Fibroblast of pulmonary artery (primary cell): ENCODE measurements around the gene DNASE1L2.

Source experiments
- DNase-seq: peaks from one replicate; pipeline ENCODE4 v3.0.0-alpha.2; 2010; ENCODE audit warnings: low read depth
- H3K4me3 ChIP-seq: replicated peaks from 2 replicates; pipeline ENCODE4 v1.5.1; 2011; ENCODE audit warnings: low read depth, mild to moderate bottlenecking, control low read depth, low read length, moderate library complexity
- TF ChIP-seq, protein P1 (sequence below): IDR thresholded peaks from 2 replicates; pipeline ENCODE4 v1.5.1; 2011; ENCODE audit warnings: mild to moderate bottlenecking, control low read depth, low read length, inconsistent platforms; ENCODE audit errors: missing control alignments

The DNASE1L2 gene

DNA sequence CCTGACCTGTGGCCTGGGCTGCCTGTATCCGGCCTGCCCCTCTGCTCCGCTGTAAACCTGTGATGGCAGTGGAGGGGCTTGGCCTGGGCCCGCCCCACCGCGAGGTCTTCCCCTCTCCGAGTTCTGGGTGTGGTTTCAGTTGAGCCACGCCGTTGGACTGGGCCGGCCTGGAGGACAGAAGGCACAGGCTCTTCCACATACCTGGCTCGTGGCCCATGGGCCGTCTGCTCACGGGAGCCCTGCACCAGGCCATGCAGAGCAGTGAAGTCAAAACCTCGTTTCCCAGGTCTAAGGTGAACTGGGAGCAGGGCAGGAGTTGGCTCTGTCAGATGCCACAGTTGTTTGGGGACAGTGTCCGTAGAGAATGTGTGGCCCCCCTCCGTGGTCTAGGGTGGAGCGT is 37.2 kb downstream of the DNASE1L2 start:
- no peak overlapping the region for H3K4me3 ChIP-seq
- TF ChIP-seq, protein P1, sequence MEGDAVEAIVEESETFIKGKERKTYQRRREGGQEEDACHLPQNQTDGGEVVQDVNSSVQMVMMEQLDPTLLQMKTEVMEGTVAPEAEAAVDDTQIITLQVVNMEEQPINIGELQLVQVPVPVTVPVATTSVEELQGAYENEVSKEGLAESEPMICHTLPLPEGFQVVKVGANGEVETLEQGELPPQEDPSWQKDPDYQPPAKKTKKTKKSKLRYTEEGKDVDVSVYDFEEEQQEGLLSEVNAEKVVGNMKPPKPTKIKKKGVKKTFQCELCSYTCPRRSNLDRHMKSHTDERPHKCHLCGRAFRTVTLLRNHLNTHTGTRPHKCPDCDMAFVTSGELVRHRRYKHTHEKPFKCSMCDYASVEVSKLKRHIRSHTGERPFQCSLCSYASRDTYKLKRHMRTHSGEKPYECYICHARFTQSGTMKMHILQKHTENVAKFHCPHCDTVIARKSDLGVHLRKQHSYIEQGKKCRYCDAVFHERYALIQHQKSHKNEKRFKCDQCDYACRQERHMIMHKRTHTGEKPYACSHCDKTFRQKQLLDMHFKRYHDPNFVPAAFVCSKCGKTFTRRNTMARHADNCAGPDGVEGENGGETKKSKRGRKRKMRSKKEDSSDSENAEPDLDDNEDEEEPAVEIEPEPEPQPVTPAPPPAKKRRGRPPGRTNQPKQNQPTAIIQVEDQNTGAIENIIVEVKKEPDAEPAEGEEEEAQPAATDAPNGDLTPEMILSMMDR = no peak
- no peak for DNase-seq

DNA sequence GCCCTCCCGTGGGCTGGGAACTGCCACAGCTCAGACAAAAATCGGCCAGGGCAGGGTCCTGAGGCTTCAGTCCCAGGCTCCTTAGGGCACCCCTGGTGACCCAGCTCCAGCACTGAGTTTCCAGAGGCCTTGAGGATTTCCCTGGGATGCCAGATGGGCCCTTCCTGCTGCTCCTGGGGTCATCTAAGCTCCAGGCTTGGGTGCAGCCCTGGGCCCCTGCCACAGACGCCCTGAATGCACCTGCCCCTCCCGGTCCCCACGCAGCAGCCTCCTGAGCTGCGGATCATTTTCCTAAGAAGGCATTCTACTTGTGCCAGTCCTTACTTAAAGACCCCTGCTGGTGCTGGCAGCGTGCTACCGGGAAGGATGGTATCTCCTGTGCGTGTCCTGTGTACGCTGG is 37.7 kb downstream of the DNASE1L2 start:
- TF ChIP-seq, protein P1 = no peak
- no peak for DNase-seq
- no peak overlapping the region for H3K4me3 ChIP-seq

DNA sequence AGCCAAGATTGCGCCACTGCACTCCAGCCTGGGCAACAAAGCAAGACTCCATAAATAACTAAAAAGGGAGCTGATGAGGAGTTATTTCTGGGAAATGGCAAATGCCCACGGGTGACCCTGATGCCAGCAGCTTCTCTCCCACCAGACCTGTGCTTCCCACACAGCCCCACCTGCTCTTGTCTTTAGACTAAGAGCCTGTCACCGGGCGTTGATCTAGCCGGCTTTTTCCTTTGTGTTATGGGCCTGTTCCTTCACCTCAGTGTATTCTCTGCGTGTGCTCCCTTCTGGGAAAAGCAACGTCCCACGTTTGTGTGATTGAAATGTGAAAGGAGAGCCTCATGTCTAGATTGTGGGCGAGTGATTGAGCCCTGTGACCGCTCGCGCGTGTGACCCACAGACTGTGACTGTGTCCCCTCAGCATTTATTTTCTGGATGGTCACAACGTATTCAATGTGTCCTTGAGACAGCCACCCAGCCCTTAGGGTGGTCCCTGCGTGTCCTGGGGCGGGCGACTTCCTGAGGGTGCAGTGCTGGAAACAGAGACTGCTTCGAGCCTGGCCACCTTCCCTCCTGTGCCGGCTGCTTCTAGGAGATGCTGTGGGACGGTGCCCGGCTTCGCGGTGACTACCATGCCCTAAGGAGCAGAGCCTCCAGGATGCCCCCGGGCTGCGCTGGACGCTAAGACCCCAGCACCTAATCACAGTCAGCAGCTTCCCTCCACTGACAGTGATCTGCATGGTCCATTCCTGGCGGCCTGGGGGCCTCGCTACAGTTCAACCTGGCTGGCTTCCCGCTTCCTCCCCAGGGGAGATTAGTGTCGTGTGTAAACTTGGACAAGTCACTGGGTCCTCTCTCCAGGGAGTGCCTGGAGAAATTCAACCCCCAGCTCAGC is 39.5 kb downstream of the DNASE1L2 start:
- TF ChIP-seq, protein P1 = no peak
- DNase-seq = no peak
- no peak overlapping the region for H3K4me3 ChIP-seq

DNA sequence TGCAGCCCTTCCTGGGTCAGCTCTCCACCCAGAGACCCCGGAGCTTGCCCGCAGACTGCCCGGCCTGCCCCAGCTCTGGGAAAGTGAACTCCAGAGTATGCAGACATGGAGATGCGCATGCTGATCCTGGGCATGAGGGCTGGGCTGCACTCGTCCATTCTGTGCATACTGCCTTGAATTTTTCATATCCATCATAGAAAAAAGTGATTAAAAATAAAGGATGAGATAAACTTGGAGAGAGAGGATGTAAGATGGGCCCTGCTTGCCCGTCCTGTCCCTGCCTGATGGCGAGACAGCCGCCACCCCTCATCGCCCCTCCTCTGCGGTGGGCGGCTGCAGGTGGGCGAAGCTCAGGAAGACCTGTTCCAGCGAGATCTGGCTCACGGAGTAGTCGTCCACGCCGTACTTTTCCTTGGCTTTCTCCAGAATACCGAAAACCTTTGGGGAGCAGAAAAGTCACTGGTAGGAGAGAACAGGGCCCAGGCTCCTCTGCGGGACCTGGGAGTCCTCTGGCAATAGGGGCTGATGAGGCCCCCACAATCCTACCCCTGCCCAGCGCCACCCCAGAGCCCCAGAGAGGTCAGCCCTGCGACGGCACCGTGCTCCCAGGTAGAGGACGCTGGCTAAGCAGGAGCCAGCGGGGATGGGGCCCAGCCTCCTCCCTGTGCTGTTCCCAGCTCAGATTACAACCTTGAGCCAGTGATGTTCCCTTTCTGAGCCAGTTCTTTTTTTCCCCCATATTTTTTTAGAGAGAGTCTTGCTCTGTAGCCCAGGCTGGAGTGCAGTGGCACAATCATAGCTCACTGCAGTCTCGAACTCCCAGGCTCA is 40.3 kb downstream of the DNASE1L2 start:
- H3K4me3 ChIP-seq = no peak overlapping the region
- TF ChIP-seq, protein P1 = no peak
- no peak for DNase-seq

DNA sequence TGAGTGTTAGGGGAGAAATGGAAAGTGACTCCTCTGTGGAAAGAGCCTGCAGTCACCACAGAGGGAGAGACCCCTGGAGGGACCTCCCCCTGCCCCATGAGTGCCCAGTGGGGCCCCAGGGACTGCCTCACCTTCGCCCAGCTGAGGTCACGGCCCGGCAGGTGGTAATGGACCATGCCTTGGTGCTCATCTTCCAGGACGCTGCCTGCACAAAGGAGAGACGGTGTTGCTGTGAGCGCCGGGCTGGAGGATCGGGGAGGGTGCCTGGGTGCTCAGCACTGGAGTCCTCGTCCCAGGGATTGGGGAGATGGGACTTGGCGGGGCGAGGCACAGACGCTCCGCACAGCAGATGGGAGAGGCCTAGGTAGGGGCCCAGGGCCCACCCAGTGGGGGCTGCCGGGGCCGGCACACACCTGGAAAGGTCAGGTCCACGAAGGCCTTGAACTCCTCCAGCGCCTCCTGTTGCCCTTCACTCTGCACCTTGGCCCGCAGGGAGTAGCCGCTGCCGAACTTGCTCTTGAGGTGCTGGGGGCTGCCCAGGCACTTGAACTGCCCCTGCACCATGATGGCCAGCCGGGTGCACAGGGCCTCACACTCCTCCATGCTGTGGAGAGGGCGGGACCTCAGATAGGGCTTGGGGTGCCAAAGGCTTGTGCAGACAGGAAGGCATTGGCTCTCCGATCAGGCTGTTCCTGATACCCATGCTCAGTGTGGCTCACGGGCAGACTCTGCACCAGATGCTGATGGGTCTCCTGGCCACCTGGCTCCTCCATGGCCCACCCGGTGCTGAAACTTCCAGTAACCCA is 41.4 kb downstream of the DNASE1L2 start:
- H3K4me3 ChIP-seq = no peak overlapping the region
- TF ChIP-seq, protein P1 = no peak
- DNase-seq = no peak

DNA sequence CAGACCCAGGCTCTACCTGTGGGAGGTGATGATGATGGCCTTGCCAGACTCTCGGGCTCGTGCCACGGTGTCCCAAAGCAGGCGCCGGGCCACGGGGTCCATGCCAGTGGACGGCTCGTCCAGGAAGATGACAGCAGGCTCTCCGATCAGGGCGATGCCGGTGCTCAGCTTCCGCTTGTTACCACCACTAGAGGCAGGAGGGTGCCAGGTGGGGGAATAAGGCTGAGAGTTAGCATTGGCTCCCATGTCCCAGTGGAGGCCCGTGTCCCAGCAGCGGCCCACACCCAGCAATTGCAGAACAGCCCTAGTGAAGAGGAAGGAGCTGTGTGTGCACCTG is 42.0 kb downstream of the DNASE1L2 start:
- no peak for DNase-seq
- TF ChIP-seq, protein P1 = no peak
- no peak overlapping the region for H3K4me3 ChIP-seq
